Measurements from ENCODE around the gene WDR88. TPM values are rescaled to one million over a fixed set of nuclear protein-coding genes. Genes with fewer than 3 reads are reported as not detected.

WDR88 gene
- total and polyA plus RNA-seq, 2 of the 13 experiments (the other 11 are each of a cell fraction or from before 2014, with no cell fraction given), result not detected

- no peak for TF ChIP-seq XRCC5 (optimal IDR thresholded peaks at IDR 0.05; ENCODE audit: low read length)
- no peak for TF ChIP-seq ZXDC (CRISPR knock-in tag; IDR thresholded peaks at IDR 0.05)
- 0 out of 2 replicates have a peak, but pooled peaks have one; percentile 18 for TF ChIP-seq GMEB1 (CRISPR knock-in tag; IDR thresholded peaks at IDR 0.05; ENCODE audit: borderline replicate concordance)
- peak; percentile 92 for TF ChIP-seq FOXJ3 (CRISPR knock-in tag; IDR thresholded peaks at IDR 0.05; ENCODE audit: borderline replicate concordance)
- no peak for TF ChIP-seq RBAK (CRISPR knock-in tag; IDR thresholded peaks at IDR 0.05)
- TF ChIP-seq PATZ1 (CRISPR knock-in tag; IDR thresholded peaks at IDR 0.05), result peak; percentile 37; the same call in 1 of the 2 replicates
- TF ChIP-seq PAXIP1 (CRISPR knock-in tag; conservative IDR thresholded peaks at IDR 0.05), result peak; percentile 81
- peak; percentile 88 for TF ChIP-seq GATA4 (IDR thresholded peaks at IDR 0.05; ENCODE audit: borderline replicate concordance, low read depth)
- no peak for TF ChIP-seq ZFP37 (CRISPR knock-in tag; IDR thresholded peaks at IDR 0.05; ENCODE audit: borderline replicate concordance)
- no peak for TF ChIP-seq ZFY (CRISPR knock-in tag; IDR thresholded peaks at IDR 0.05)
- no peak for TF ChIP-seq ZBTB43 (CRISPR knock-in tag; conservative IDR thresholded peaks at IDR 0.05)
- TF ChIP-seq NFIC (IDR thresholded peaks at IDR 0.05; ENCODE audit: low read length), result peak; percentile 80
- TF ChIP-seq ZUFSP (CRISPR knock-in tag; IDR thresholded peaks at IDR 0.05; ENCODE audit: borderline replicate concordance), result no peak
Measured at GRCh38 chr19:33100894-33101644, 30.8 kb upstream of the WDR88 start (continued).
